Liver (tissue), 9 donors: Measurements from ENCODE around the gene CLOCK. TPM values are rescaled to one million over a fixed set of nuclear protein-coding genes. Genes with fewer than 3 reads are reported as not detected.

ENCODE experiments used
- DNase-seq: peaks from one replicate; pipeline ENCODE4 v3.0.0-alpha.2; 2017; ENCODE audit warnings: low spot score
- H3K27ac ChIP-seq, 2 donors: one replicate each; pipeline ENCODE4 v1.7.0; 2013; ENCODE audit warnings: inconsistent platforms in 2 of 2, low read length in 2 of 2, control low read depth in 1 of 2, low read depth in 1 of 2, mild to moderate bottlenecking in 1 of 2
- H3K27me3 ChIP-seq, 4 donors: one replicate each; pipeline versions ENCODE4 v1.6.1 to v1.7.0; 2013; ENCODE audit warnings: low read length in 3 of 4, inconsistent platforms in 1 of 4, mild to moderate bottlenecking in 1 of 4, moderate library complexity in 1 of 4; ENCODE audit not compliant: control insufficient read depth in 4 of 4, insufficient read depth in 4 of 4
- H3K36me3 ChIP-seq, 4 donors: one replicate each; pipeline versions ENCODE4 v1.6.1 to v1.7.0; 2013; ENCODE audit warnings: low read length in 3 of 4, mild to moderate bottlenecking in 3 of 4, low read depth in 1 of 4, moderate library complexity in 1 of 4; ENCODE audit not compliant: control insufficient read depth in 4 of 4, insufficient read depth in 3 of 4
- H3K4me1 ChIP-seq, 4 donors: one replicate each; pipeline versions ENCODE4 v1.6.1 to v1.7.0; 2013; ENCODE audit warnings: low read length in 3 of 4, mild to moderate bottlenecking in 3 of 4, moderate library complexity in 1 of 4; ENCODE audit not compliant: control insufficient read depth in 4 of 4, insufficient read depth in 4 of 4
- H3K4me3 ChIP-seq, 3 donors: one replicate each; pipeline versions ENCODE4 v1.6.1 to v1.7.0; 2013; ENCODE audit warnings: low read length in 3 of 3, control low read depth in 1 of 3, low read depth in 1 of 3, mild to moderate bottlenecking in 1 of 3
- H3K9ac ChIP-seq, 2 donors: one replicate each; pipeline ENCODE4 v1.7.0; 2013; ENCODE audit warnings: low read length in 2 of 2, mild to moderate bottlenecking in 2 of 2, moderate library complexity in 2 of 2, control low read depth in 1 of 2, low read depth in 1 of 2
- H3K9me3 ChIP-seq, 4 donors: one replicate each; pipeline versions ENCODE4 v1.6.1 to v1.7.0; 2013; ENCODE audit warnings: low read length in 3 of 4; ENCODE audit not compliant: control insufficient read depth in 4 of 4
- EGR1 ChIP-seq, 2 donors: IDR thresholded peaks; 2 replicates each; pipeline ENCODE4 v1.6.1; 2016 to 2018; ENCODE audit warnings: antibody characterized with exemption in 2 of 2, low read depth in 2 of 2
- FOXA1 ChIP-seq: IDR thresholded peaks from 2 replicates; pipeline ENCODE4 v1.6.1; 2016; ENCODE audit warnings: antibody characterized with exemption
- FOXA2 ChIP-seq: IDR thresholded peaks from 2 replicates; pipeline ENCODE4 v1.6.1; 2016; ENCODE audit warnings: antibody characterized with exemption
- GABPA ChIP-seq, 2 donors: IDR thresholded peaks in 1 of 2; conservative IDR thresholded peaks in 1 of 2; 2 replicates each; pipeline ENCODE4 v1.6.1; 2016; ENCODE audit warnings: antibody characterized with exemption in 2 of 2, mild to moderate bottlenecking in 1 of 2, moderate library complexity in 1 of 2
- HNF4A ChIP-seq, 2 donors: conservative IDR thresholded peaks; 2 replicates each; pipeline ENCODE4 v1.6.1; 2016; ENCODE audit warnings: antibody characterized with exemption in 2 of 2, mild to moderate bottlenecking in 2 of 2
- HNF4G ChIP-seq: IDR thresholded peaks from 2 replicates; pipeline ENCODE4 v1.6.1; 2016; ENCODE audit warnings: antibody characterized with exemption
- JUND ChIP-seq, 2 donors: IDR thresholded peaks; 2 replicates each; pipeline ENCODE4 v1.6.1; 2016; ENCODE audit warnings: antibody characterized with exemption in 2 of 2
- NR2F2 ChIP-seq: IDR thresholded peaks from 2 replicates; pipeline ENCODE4 v1.6.1; 2016; ENCODE audit warnings: antibody characterized with exemption
- RAD21 ChIP-seq, 2 donors: IDR thresholded peaks; 2 replicates each; pipeline ENCODE4 v1.6.1; 2016; ENCODE audit warnings: antibody characterized with exemption in 2 of 2, mild to moderate bottlenecking in 2 of 2
- RXRA ChIP-seq, 2 donors: IDR thresholded peaks; 2 replicates each; pipeline ENCODE4 v1.6.1; 2017 to 2018; ENCODE audit warnings: antibody characterized with exemption in 2 of 2, mild to moderate bottlenecking in 1 of 2
- SP1 ChIP-seq: IDR thresholded peaks from 2 replicates; pipeline ENCODE4 v1.6.1; 2018; ENCODE audit warnings: antibody characterized with exemption, mild to moderate bottlenecking
- TAF1 ChIP-seq: conservative IDR thresholded peaks from 2 replicates; pipeline ENCODE4 v1.6.1; 2016; ENCODE audit warnings: antibody characterized with exemption, mild to moderate bottlenecking
- YY1 ChIP-seq: IDR thresholded peaks from 2 replicates; pipeline ENCODE4 v1.6.1; 2016; ENCODE audit warnings: antibody characterized with exemption, mild to moderate bottlenecking
- WGBS: extraction: QIAGEN DNeasy Blood & Tissue Kit; methylation state at CpG from one replicate; pipeline ENCODE4 v1.1.7; 2013; 5-methylcytosine and 5-hydroxymethylcytosine counted together
- polyA plus RNA-seq, 2 donors: library from polyadenylated mRNA; stranded (reverse) in 1 of 2; unstranded in 1 of 2; fragments of 200-250 nt in 1 of 2; fragments of >200 nt in 1 of 2; fragmentation: Nextera tagmentation in 1 of 2; extraction: Ambion mirVana in 1 of 2; gene quantifications; one replicate each; pipeline versions ENCODE4 v1.2.1 to v1.2.3, GENCODE V29; 2013 to 2015
- total RNA-seq, 2 donors: library from RNA; depleted of rRNA; stranded (reverse); fragments of >200 nt; gene quantifications; one replicate each; pipeline ENCODE4 v1.2.3, GENCODE V29; 2014
- TF ChIP-seq, protein P1 (sequence below): fragments of 150-350 bp; IDR thresholded peaks from 2 replicates; pipeline ENCODE4 v1.5.1; 2017; ENCODE audit warnings: improper control_type of control experiment, low read depth, low read length; ENCODE audit not compliant: missing input control
- TF ChIP-seq, protein P2 (sequence below): IDR thresholded peaks from 2 replicates; pipeline ENCODE4 v1.6.1; 2016; ENCODE audit warnings: antibody characterized with exemption
- TF ChIP-seq, protein P3 (sequence below): IDR thresholded peaks from 2 replicates; pipeline ENCODE4 v1.6.1; 2016; ENCODE audit warnings: antibody characterized with exemption
- TF ChIP-seq, protein P4 (sequence below): IDR thresholded peaks from 2 replicates; pipeline ENCODE4 v1.6.1; 2016; ENCODE audit warnings: antibody characterized with exemption, mild to moderate bottlenecking
- TF ChIP-seq, protein P5 (sequence below): IDR thresholded peaks from 2 replicates; pipeline ENCODE4 v1.6.1; 2016; ENCODE audit warnings: antibody characterized with exemption
- donor health status: healthy.
- donor health status: healthy.
- donor health status: healthy.
- donor health status: healthy.
- donor health status: healthy.

CLOCK gene
- total and polyA plus RNA-seq, 4 donors = 5.1 to 19.4 (median 6.1) TPM

DNA sequence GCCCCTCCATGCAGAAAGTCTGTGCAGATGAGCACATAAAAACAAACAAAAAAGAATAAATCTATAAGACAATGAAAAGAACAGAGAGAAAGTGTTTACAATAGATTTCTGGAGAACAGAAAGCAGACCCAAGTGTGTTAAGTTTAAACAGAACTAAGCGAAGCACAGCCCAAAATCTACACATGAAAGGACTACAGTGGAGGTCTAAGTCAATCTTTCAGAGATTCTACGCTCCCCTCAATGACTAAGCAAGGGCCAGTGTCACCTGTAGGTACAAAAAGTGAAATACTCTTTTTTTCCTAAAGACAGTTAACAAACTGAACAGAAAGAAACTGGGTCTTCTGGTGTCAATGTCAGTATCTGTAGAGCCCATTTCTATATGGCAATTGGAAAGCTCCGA is 18.2 kb downstream of the CLOCK start:
- TF ChIP-seq, protein P1, sequence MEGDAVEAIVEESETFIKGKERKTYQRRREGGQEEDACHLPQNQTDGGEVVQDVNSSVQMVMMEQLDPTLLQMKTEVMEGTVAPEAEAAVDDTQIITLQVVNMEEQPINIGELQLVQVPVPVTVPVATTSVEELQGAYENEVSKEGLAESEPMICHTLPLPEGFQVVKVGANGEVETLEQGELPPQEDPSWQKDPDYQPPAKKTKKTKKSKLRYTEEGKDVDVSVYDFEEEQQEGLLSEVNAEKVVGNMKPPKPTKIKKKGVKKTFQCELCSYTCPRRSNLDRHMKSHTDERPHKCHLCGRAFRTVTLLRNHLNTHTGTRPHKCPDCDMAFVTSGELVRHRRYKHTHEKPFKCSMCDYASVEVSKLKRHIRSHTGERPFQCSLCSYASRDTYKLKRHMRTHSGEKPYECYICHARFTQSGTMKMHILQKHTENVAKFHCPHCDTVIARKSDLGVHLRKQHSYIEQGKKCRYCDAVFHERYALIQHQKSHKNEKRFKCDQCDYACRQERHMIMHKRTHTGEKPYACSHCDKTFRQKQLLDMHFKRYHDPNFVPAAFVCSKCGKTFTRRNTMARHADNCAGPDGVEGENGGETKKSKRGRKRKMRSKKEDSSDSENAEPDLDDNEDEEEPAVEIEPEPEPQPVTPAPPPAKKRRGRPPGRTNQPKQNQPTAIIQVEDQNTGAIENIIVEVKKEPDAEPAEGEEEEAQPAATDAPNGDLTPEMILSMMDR = no peak
- no peak for TF ChIP-seq TAF1
- TF ChIP-seq, protein P2, sequence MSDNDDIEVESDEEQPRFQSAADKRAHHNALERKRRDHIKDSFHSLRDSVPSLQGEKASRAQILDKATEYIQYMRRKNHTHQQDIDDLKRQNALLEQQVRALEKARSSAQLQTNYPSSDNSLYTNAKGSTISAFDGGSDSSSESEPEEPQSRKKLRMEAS = no peak
- 96% methylated on average over 3 of the region's 3 CpGs for WGBS
- Histone ChIP-seq H3K9me3 (no peaks in the 10 kb centered on the region), H3K9ac (no peak overlapping the region), H3K27me3 (no peaks in the 10 kb centered on the region), H3K4me3 (no peak overlapping the region), H3K4me1 (no peaks in the 10 kb centered on the region), H3K36me3 (peaks cover 0 to 1% (median 0%) of the 10 kb centered on the region in 4 donors), H3K27ac (no peak overlapping the region)
- DNase-seq = no peak

DNA sequence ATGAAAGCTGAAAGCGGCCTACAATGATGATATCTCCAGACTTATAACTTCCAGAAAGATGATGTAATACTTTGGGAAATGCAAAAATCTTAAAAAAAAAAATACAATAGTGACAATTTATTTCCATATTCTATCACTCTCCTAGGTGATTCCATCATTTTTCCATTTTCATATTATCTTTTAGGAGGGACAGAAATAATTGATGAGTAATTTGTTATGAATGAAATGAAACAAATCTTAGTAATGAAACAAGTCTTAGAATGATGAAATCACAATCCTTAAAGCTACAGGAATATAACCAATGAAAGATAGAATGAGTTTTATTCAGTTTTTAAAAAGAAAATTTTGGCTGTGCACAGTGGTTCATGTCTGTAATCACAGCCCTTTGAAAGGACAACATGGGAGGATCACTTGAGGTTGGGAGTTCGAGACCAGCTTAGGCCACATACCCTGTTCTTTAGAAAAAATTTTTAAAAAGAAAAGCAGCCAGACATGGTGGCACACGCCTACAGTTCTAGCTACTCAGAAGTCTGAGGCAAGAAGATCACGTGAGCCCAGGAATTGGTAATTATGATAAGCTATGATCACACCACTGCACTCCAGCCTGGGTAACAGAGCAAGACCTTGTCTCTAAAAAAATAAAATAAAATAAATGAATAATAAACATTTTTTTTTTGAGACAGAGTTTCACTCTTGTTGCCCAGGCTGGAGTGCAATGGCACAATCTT is 21.7 kb downstream of the CLOCK start:
- Histone ChIP-seq H3K4me3 (no peak overlapping the region), H3K9ac (no peak overlapping the region), H3K27ac (no peak overlapping the region), H3K4me1 (no peaks in the 10 kb centered on the region), H3K27me3 (no peaks in the 10 kb centered on the region), H3K36me3 (peaks cover 0 to 1% (median 0%) of the 10 kb centered on the region in 4 donors), H3K9me3 (no peaks in the 10 kb centered on the region)
- no peak for DNase-seq
- TF ChIP-seq HNF4A (conservative IDR thresholded peaks at IDR 0.05) = no peak
- no peak for TF ChIP-seq YY1
- TF ChIP-seq, protein P1 = no peak
- TF ChIP-seq, protein P2 = no peak
- TF ChIP-seq GABPA (IDR thresholded peaks at IDR 0.05 in 1 of 2, conservative IDR thresholded peaks at IDR 0.05 in 1 of 2) = no peak
- no peak for TF ChIP-seq RXRA (IDR thresholded peaks at IDR 0.05)
- no peak for TF ChIP-seq FOXA2
- TF ChIP-seq, protein P3, sequence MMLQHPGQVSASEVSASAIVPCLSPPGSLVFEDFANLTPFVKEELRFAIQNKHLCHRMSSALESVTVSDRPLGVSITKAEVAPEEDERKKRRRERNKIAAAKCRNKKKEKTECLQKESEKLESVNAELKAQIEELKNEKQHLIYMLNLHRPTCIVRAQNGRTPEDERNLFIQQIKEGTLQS = no peak
- TF ChIP-seq, protein P4, sequence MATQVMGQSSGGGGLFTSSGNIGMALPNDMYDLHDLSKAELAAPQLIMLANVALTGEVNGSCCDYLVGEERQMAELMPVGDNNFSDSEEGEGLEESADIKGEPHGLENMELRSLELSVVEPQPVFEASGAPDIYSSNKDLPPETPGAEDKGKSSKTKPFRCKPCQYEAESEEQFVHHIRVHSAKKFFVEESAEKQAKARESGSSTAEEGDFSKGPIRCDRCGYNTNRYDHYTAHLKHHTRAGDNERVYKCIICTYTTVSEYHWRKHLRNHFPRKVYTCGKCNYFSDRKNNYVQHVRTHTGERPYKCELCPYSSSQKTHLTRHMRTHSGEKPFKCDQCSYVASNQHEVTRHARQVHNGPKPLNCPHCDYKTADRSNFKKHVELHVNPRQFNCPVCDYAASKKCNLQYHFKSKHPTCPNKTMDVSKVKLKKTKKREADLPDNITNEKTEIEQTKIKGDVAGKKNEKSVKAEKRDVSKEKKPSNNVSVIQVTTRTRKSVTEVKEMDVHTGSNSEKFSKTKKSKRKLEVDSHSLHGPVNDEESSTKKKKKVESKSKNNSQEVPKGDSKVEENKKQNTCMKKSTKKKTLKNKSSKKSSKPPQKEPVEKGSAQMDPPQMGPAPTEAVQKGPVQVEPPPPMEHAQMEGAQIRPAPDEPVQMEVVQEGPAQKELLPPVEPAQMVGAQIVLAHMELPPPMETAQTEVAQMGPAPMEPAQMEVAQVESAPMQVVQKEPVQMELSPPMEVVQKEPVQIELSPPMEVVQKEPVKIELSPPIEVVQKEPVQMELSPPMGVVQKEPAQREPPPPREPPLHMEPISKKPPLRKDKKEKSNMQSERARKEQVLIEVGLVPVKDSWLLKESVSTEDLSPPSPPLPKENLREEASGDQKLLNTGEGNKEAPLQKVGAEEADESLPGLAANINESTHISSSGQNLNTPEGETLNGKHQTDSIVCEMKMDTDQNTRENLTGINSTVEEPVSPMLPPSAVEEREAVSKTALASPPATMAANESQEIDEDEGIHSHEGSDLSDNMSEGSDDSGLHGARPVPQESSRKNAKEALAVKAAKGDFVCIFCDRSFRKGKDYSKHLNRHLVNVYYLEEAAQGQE = no peak
- no peak for TF ChIP-seq NR2F2
- no peak for TF ChIP-seq RAD21 (IDR thresholded peaks at IDR 0.05)
- TF ChIP-seq SP1 = no peak
- TF ChIP-seq HNF4G = no peak
- TF ChIP-seq FOXA1 = no peak
- TF ChIP-seq JUND (IDR thresholded peaks at IDR 0.05) = no peak
- no peak for TF ChIP-seq TAF1
- TF ChIP-seq EGR1 (IDR thresholded peaks at IDR 0.05; ENCODE audit: low read depth in 2 of 2) = no peak
- TF ChIP-seq, protein P5, sequence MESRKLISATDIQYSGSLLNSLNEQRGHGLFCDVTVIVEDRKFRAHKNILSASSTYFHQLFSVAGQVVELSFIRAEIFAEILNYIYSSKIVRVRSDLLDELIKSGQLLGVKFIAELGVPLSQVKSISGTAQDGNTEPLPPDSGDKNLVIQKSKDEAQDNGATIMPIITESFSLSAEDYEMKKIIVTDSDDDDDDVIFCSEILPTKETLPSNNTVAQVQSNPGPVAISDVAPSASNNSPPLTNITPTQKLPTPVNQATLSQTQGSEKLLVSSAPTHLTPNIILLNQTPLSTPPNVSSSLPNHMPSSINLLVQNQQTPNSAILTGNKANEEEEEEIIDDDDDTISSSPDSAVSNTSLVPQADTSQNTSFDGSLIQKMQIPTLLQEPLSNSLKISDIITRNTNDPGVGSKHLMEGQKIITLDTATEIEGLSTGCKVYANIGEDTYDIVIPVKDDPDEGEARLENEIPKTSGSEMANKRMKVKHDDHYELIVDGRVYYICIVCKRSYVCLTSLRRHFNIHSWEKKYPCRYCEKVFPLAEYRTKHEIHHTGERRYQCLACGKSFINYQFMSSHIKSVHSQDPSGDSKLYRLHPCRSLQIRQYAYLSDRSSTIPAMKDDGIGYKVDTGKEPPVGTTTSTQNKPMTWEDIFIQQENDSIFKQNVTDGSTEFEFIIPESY = no peak
- WGBS = 97% methylated on average over 4 of the region's 4 CpGs
